OCI-LY1 (cell line): ENCODE measurements around the gene KANSL3.

Source experiments
- H2AFZ ChIP-seq: fragments of 200-600 bp; sonication (generic), shearing (Covaris generic); 2 replicates; pipeline ENCODE4 v1.6.0; 2014; ENCODE audit warnings: antibody characterized with exemption, mild to moderate bottlenecking, low read length
- H3F3A ChIP-seq: fragments of 200-600 bp; sonication (generic), shearing (Covaris generic); 2 replicates; pipeline ENCODE4 v1.6.0; 2014; ENCODE audit warnings: mild to moderate bottlenecking, antibody characterized with exemption, low read length, moderate library complexity; ENCODE audit not compliant: insufficient read depth
- H3K27ac ChIP-seq: fragments of 200-600 bp; sonication (generic); 2 replicates; pipeline ENCODE4 v1.5.1; 2014; ENCODE audit warnings: low read length, mixed run types, mild to moderate bottlenecking, low read depth; ENCODE audit not compliant: poor library complexity, severe bottlenecking
- H3K27me3 ChIP-seq: fragments of 200-600 bp; sonication (generic); 2 replicates; pipeline ENCODE4 v1.6.0; 2014; ENCODE audit warnings: antibody characterized with exemption, mild to moderate bottlenecking, low read length, moderate library complexity; ENCODE audit not compliant: insufficient read depth
- H3K36me3 ChIP-seq: fragments of 200-600 bp; sonication (generic); 2 replicates; pipeline ENCODE4 v1.6.1; 2014; ENCODE audit warnings: mild to moderate bottlenecking, antibody characterized with exemption, low read length, moderate library complexity, mixed read lengths; ENCODE audit not compliant: insufficient read depth
- H3K4me1 ChIP-seq: fragments of 200-600 bp; sonication (generic); 2 replicates; pipeline ENCODE4 v1.5.1; 2014; ENCODE audit warnings: mild to moderate bottlenecking, low read length, moderate library complexity; ENCODE audit not compliant: insufficient read depth, severe bottlenecking
- H3K4me2 ChIP-seq: fragments of 200-600 bp; sonication (generic), shearing (Covaris generic); 2 replicates; pipeline ENCODE4 v1.6.1; 2014; ENCODE audit warnings: low read length
- H3K4me3 ChIP-seq: fragments of 200-600 bp; sonication (generic); 2 replicates; pipeline ENCODE4 v1.5.1; 2014; ENCODE audit warnings: low read length, low read depth, mild to moderate bottlenecking, mixed read lengths; ENCODE audit not compliant: poor library complexity, severe bottlenecking
- H3K79me2 ChIP-seq: fragments of 200-600 bp; shearing (Covaris generic); 2 replicates; pipeline ENCODE4 v1.6.1; 2016; ENCODE audit warnings: mixed run types, low read length, mixed read lengths; ENCODE audit not compliant: insufficient read depth
- H3K9ac ChIP-seq: fragments of 200-600 bp; sonication (generic), shearing (Covaris generic); 2 replicates; pipeline ENCODE4 v1.6.1; 2014; ENCODE audit warnings: mild to moderate bottlenecking, low read length, mixed read lengths
- H3K9me2 ChIP-seq: fragments of 200-600 bp; sonication (generic), shearing (Covaris generic); 2 replicates; pipeline ENCODE4 v1.6.1; 2014; ENCODE audit warnings: low read depth, mild to moderate bottlenecking, low read length, mixed read lengths
- H3K9me3 ChIP-seq: fragments of 200-600 bp; shearing (Covaris generic); 2 replicates; pipeline ENCODE4 v1.6.1; 2014; ENCODE audit warnings: low read length, mixed read lengths
- H4K20me1 ChIP-seq: fragments of 200-600 bp; sonication (generic), shearing (Covaris generic); 2 replicates; pipeline ENCODE4 v1.6.0; 2016; ENCODE audit warnings: mild to moderate bottlenecking, low read length; ENCODE audit not compliant: insufficient read depth
- CTCF ChIP-seq: fragments of 200-600 bp; sonication (generic), shearing (Covaris generic); IDR thresholded peaks from 2 replicates; pipeline ENCODE4 v1.5.1; 2017; ENCODE audit warnings: mild to moderate bottlenecking, antibody characterized with exemption, low read length, moderate library complexity, mixed read lengths
- EZH2 ChIP-seq: fragments of 200-600 bp; sonication (generic), shearing (Covaris generic); IDR thresholded peaks from 2 replicates; pipeline ENCODE4 v1.8.0; 2017; ENCODE audit warnings: borderline replicate concordance, mixed run types, mild to moderate bottlenecking, antibody characterized with exemption, low read length, moderate library complexity, mixed read lengths

The KANSL3 gene

GRCh38 chr2:96638144-96639121 lies at the start of gene KANSL3:
KANSL3 (minus strand) TSS chr2:96638312; CDS start chr2:96637135, 1,177 bp downstream.
- Histone ChIP-seq H3K4me3 (peak within 1 kb of the TSS; percentile 91), H3K27ac (peak within 1 kb of the TSS; percentile 55), H2AFZ (peak within 1 kb of the TSS; percentile 58; the same call in 1 of the 2 replicates), H3K79me2 (peaks cover 12% of the 10 kb centered on the region; the same call in 1 of the 2 replicates), H3K4me2 (peak within 1 kb of the TSS; percentile 88), H4K20me1 (no peaks in the 10 kb centered on the region), H3K36me3 (peaks cover 27% of the 10 kb centered on the region; the same call in 1 of the 2 replicates), H3K4me1 (peaks cover 24% of the 10 kb centered on the region), H3K9me3 (no peaks in the 10 kb centered on the region), H3K27me3 (no peaks in the 10 kb centered on the region), H3K9me2 (no peaks in the 10 kb centered on the region), H3K9ac (peak within 1 kb of the TSS; percentile 90), H3F3A (no peaks in the 10 kb centered on the region)
- TF ChIP-seq CTCF, result no peak
- TF ChIP-seq EZH2, result no peak

GRCh38 chr2:96687266-96687665 lies 49.2 kb upstream of the KANSL3 start:
- no peak for TF ChIP-seq CTCF
- no peak for TF ChIP-seq EZH2
- Histone ChIP-seq H4K20me1 (no peaks in the 10 kb centered on the region), H2AFZ (no peak overlapping the region), H3K9me3 (no peaks in the 10 kb centered on the region), H3K36me3 (no peaks in the 10 kb centered on the region), H3K27ac (no peak overlapping the region), H3F3A (no peaks in the 10 kb centered on the region), H3K27me3 (no peaks in the 10 kb centered on the region; the same call in 1 of the 2 replicates), H3K9me2 (no peaks in the 10 kb centered on the region), H3K79me2 (no peaks in the 10 kb centered on the region), H3K9ac (no peak overlapping the region), H3K4me3 (no peak overlapping the region), H3K4me1 (no peaks in the 10 kb centered on the region), H3K4me2 (no peak overlapping the region)

DNA sequence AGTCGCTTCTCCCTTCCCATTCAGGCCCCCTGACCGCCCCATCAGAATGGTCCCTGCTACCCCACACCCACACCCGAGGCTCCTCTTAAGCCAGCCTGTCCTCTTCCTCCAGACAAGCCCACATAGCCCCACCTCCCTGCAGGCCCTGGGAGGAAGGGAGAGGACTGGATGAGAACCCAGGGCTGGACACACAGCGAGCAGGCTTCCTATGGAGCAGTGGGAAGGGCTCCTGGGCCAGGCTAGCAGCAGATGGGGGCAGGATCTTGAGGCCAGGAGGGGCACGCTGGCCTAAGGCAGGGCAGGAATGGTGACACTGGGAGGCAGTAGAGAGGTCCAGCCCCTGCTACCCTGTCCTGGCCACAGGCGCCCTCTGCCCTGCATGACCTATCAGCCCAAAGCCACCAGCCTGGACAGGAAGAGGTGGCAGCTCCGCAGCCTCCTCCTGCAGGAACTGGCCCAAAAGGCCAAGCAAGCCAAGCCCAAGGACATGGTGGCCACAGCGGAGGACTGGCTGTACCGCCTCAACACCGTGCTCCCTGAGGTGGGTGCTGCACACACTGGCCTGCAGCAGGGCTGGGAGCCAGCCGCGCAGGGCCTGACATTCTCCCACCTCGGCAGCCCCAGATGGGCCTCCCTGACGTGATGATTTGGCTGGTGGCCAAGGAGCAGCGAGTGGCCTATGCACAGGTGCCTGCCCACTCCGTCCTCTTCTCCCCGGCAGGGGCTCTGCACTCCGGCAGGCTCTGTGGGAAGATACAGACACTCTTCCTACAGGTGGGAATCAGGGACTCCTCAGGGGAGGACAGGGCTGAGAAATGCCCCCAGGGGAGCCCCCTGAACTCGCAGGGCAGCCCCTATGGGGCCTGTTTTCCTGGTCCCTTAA lies 47.7 kb upstream of the KANSL3 start:
- Histone ChIP-seq H3K4me1 (no peaks in the 10 kb centered on the region), H3K27ac (no peak overlapping the region), H3K27me3 (no peaks in the 10 kb centered on the region; the same call in 1 of the 2 replicates), H3K9ac (no peak overlapping the region), H3K79me2 (no peaks in the 10 kb centered on the region), H4K20me1 (no peaks in the 10 kb centered on the region), H3K36me3 (no peaks in the 10 kb centered on the region), H3K4me2 (no peak overlapping the region), H3K4me3 (no peak overlapping the region), H2AFZ (no peak overlapping the region), H3K9me3 (no peaks in the 10 kb centered on the region), H3K9me2 (no peaks in the 10 kb centered on the region), H3F3A (no peaks in the 10 kb centered on the region)
- TF ChIP-seq CTCF (no peak), EZH2 (no peak)
